ENCODE measurements around the gene GJB5.

GJB5 gene

GRCh38 chr1:34777519-34778321, 22.9 kb downstream of the GJB5 start:
- Mint-ChIP-seq H3K4me3 (no peak overlapping the region), H3K36me3 (ENCODE audit: low read depth) (no peaks in the 10 kb centered on the region), H3K27me3 (peaks cover 36% of the 10 kb centered on the region), H3K27ac (no peak overlapping the region), H3K4me1 (ENCODE audit: low read depth) (no peaks in the 10 kb centered on the region), H3K9me3 (no peaks in the 10 kb centered on the region)

GRCh38 chr1:34778381-34778780, 23.5 kb downstream of the GJB5 start:
- no peak overlapping the region for H3K4me3 Mint-ChIP-seq
- no peaks in the 10 kb centered on the region for H3K4me1 Mint-ChIP-seq (ENCODE audit: low read depth)
- H3K27ac Mint-ChIP-seq, result no peak overlapping the region
- H3K36me3 Mint-ChIP-seq (ENCODE audit: low read depth), result no peaks in the 10 kb centered on the region
- H3K9me3 Mint-ChIP-seq, result no peaks in the 10 kb centered on the region
- H3K27me3 Mint-ChIP-seq, result peaks cover 39% of the 10 kb centered on the region

GRCh38 chr1:34779005-34779404, 24.2 kb downstream of the GJB5 start:
- Mint-ChIP-seq H3K4me1 (ENCODE audit: low read depth) (no peaks in the 10 kb centered on the region), H3K4me3 (no peak overlapping the region), H3K27me3 (peaks cover 44% of the 10 kb centered on the region), H3K9me3 (no peaks in the 10 kb centered on the region), H3K27ac (no peak overlapping the region), H3K36me3 (ENCODE audit: low read depth) (no peaks in the 10 kb centered on the region)

- Mint-ChIP-seq H3K27ac (no peak overlapping the region), H3K36me3 (ENCODE audit: low read depth) (no peaks in the 10 kb centered on the region), H3K9me3 (no peaks in the 10 kb centered on the region), H3K4me1 (ENCODE audit: low read depth) (no peaks in the 10 kb centered on the region), H3K27me3 (peaks cover 48% of the 10 kb centered on the region), H3K4me3 (no peak overlapping the region)
These were observed 24.7 kb downstream of the GJB5 start for GRCh38 chr1:34779526-34779925.

- peaks cover 50% of the 10 kb centered on the region for H3K27me3 Mint-ChIP-seq
- no peak overlapping the region for H3K27ac Mint-ChIP-seq
- H3K4me3 Mint-ChIP-seq, result no peak overlapping the region
- no peaks in the 10 kb centered on the region for H3K9me3 Mint-ChIP-seq
- no peaks in the 10 kb centered on the region for H3K36me3 Mint-ChIP-seq (ENCODE audit: low read depth)
- no peaks in the 10 kb centered on the region for H3K4me1 Mint-ChIP-seq (ENCODE audit: low read depth)
These were observed 25.1 kb downstream of the GJB5 start for GRCh38 chr1:34779962-34780361.

- Mint-ChIP-seq H3K9me3 (no peaks in the 10 kb centered on the region), H3K27ac (no peak overlapping the region), H3K4me3 (no peak overlapping the region), H3K36me3 (ENCODE audit: low read depth) (no peaks in the 10 kb centered on the region), H3K27me3 (peaks cover 55% of the 10 kb centered on the region), H3K4me1 (ENCODE audit: low read depth) (no peaks in the 10 kb centered on the region)
These were observed 25.7 kb downstream of the GJB5 start for GRCh38 chr1:34780528-34780927.

- peaks cover 59% of the 10 kb centered on the region for H3K27me3 Mint-ChIP-seq
- no peak within 1 kb of the TSS for H3K27ac Mint-ChIP-seq
- H3K4me1 Mint-ChIP-seq (ENCODE audit: low read depth), result no peaks in the 10 kb centered on the region
- no peaks in the 10 kb centered on the region for H3K36me3 Mint-ChIP-seq (ENCODE audit: low read depth)
- H3K4me3 Mint-ChIP-seq, result no peak within 1 kb of the TSS
- no peaks in the 10 kb centered on the region for H3K9me3 Mint-ChIP-seq
These were observed 26.4 kb downstream of the GJB5 start, which contains the start of gene GJB3 for GRCh38 chr1:34781071-34781843. GJB3 (plus strand) TSS chr1:34781214; CDS start chr1:34784763, 3,549 bp downstream.

GRCh38 chr1:34781844-34782391, 27.1 kb downstream of the GJB5 start:
- Mint-ChIP-seq H3K9me3 (no peaks in the 10 kb centered on the region), H3K36me3 (ENCODE audit: low read depth) (no peaks in the 10 kb centered on the region), H3K4me1 (ENCODE audit: low read depth) (no peaks in the 10 kb centered on the region), H3K4me3 (no peak overlapping the region), H3K27ac (no peak overlapping the region), H3K27me3 (peaks cover 65% of the 10 kb centered on the region)

GRCh38 chr1:34784751-34785221, 29.9 kb downstream of the GJB5 start:
- Mint-ChIP-seq H3K4me3 (no peak overlapping the region), H3K4me1 (ENCODE audit: low read depth) (no peaks in the 10 kb centered on the region), H3K27me3 (peaks cover 48% of the 10 kb centered on the region), H3K9me3 (no peaks in the 10 kb centered on the region), H3K27ac (no peak overlapping the region), H3K36me3 (ENCODE audit: low read depth) (no peaks in the 10 kb centered on the region)

- Mint-ChIP-seq H3K9me3 (no peaks in the 10 kb centered on the region), H3K27me3 (peaks cover 45% of the 10 kb centered on the region), H3K36me3 (ENCODE audit: low read depth) (no peaks in the 10 kb centered on the region), H3K4me1 (ENCODE audit: low read depth) (no peaks in the 10 kb centered on the region), H3K4me3 (no peak overlapping the region), H3K27ac (no peak overlapping the region)
These were observed 30.5 kb downstream of the GJB5 start for GRCh38 chr1:34785231-34785874.

- H3K9me3 Mint-ChIP-seq, result no peaks in the 10 kb centered on the region
- no peaks in the 10 kb centered on the region for H3K4me1 Mint-ChIP-seq (ENCODE audit: low read depth)
- H3K27ac Mint-ChIP-seq, result no peak overlapping the region
- no peaks in the 10 kb centered on the region for H3K36me3 Mint-ChIP-seq (ENCODE audit: low read depth)
- peaks cover 43% of the 10 kb centered on the region for H3K27me3 Mint-ChIP-seq
- no peak overlapping the region for H3K4me3 Mint-ChIP-seq
These were observed 31.1 kb downstream of the GJB5 start for GRCh38 chr1:34785875-34786470.

- no peak overlapping the region for H3K4me3 Mint-ChIP-seq
- peaks cover 47% of the 10 kb centered on the region for H3K27me3 Mint-ChIP-seq
- no peaks in the 10 kb centered on the region for H3K9me3 Mint-ChIP-seq
- H3K27ac Mint-ChIP-seq, result no peak overlapping the region
- H3K36me3 Mint-ChIP-seq (ENCODE audit: low read depth), result no peaks in the 10 kb centered on the region
- H3K4me1 Mint-ChIP-seq (ENCODE audit: low read depth), result no peaks in the 10 kb centered on the region
These were observed 31.9 kb downstream of the GJB5 start for GRCh38 chr1:34786521-34787325.

- no peaks in the 10 kb centered on the region for H3K36me3 Mint-ChIP-seq (ENCODE audit: low read depth)
- no peak overlapping the region for H3K27ac Mint-ChIP-seq
- H3K4me3 Mint-ChIP-seq, result no peak overlapping the region
- peaks cover 50% of the 10 kb centered on the region for H3K27me3 Mint-ChIP-seq
- peaks cover 3% of the 10 kb centered on the region for H3K4me1 Mint-ChIP-seq (ENCODE audit: low read depth)
- no peaks in the 10 kb centered on the region for H3K9me3 Mint-ChIP-seq
These were observed 32.9 kb downstream of the GJB5 start for GRCh38 chr1:34787461-34788420.

Measured in stimulated activated naive CD8-positive, alpha-beta T cell treated with anti-CD3 and anti-CD28 coated beads, Interleukin-15, Interleukin-2, amounts not matched to agents 100 ng/mL and 50 ng/mL, for 24 hours (primary cell).